CD14-positive monocyte (primary cell): ENCODE measurements around the gene PCSK4. TPM values are rescaled to one million over a fixed set of nuclear protein-coding genes. Genes with fewer than 3 reads are reported as not detected.

ENCODE experiments used
- DNase-seq, 3 donors: peaks; one replicate each; pipeline ENCODE4 v3.0.0-alpha.2; 2011 to 2022
- H2AFZ ChIP-seq: 2 replicates; pipeline ENCODE4 v1.6.0; 2012; ENCODE audit warnings: mild to moderate bottlenecking, low read depth, low read length, inconsistent platforms; ENCODE audit not compliant: insufficient read depth, poor library complexity, severe bottlenecking
- H3K27ac ChIP-seq, 2 donors: 1 replicate in 1 of 2; 2 replicates in 1 of 2; pipeline ENCODE4 v1.5.1; 2012 to 2013; ENCODE audit warnings: low read length in 2 of 2, control low read depth in 1 of 2, inconsistent platforms in 1 of 2, low read depth in 1 of 2, mild to moderate bottlenecking in 1 of 2
- H3K27me3 ChIP-seq, 2 donors: one replicate each; pipeline versions ENCODE4 v1.6.0 to v1.6.1; 2011 to 2013; ENCODE audit warnings: low read length in 2 of 2; ENCODE audit not compliant: control insufficient read depth in 2 of 2, insufficient read depth in 2 of 2
- H3K36me3 ChIP-seq, 2 donors: replicated peaks in 1 of 2; 1 replicate in 1 of 2; 2 replicates in 1 of 2; pipeline versions ENCODE4 v1.5.1 to v1.6.1; 2012 to 2013; ENCODE audit warnings: low read length in 2 of 2, control low read depth in 1 of 2, inconsistent platforms in 1 of 2, mild to moderate bottlenecking in 1 of 2; ENCODE audit not compliant: insufficient read depth in 2 of 2, control insufficient read depth in 1 of 2
- H3K4me1 ChIP-seq, 2 donors: 1 replicate in 1 of 2; 2 replicates in 1 of 2; pipeline versions ENCODE4 v1.5.1 to v1.6.1; 2012 to 2013; ENCODE audit warnings: low read length in 2 of 2, control low read depth in 1 of 2, inconsistent platforms in 1 of 2, mild to moderate bottlenecking in 1 of 2, moderate library complexity in 1 of 2; ENCODE audit not compliant: insufficient read depth in 2 of 2, control insufficient read depth in 1 of 2
- H3K4me2 ChIP-seq: replicated peaks from 2 replicates; pipeline ENCODE3; 2012; ENCODE audit warnings: low read length, moderate library complexity, mild to moderate bottlenecking; ENCODE audit not compliant: poor library complexity, severe bottlenecking; ENCODE audit errors: extremely low read depth
- H3K4me3 ChIP-seq, 3 experiments: fragments of 200-600 bp in 1 of 3; sonication (generic) in 1 of 3; replicated peaks in 1 of 3; 1 replicate in 2 of 3; 2 replicates in 1 of 3; pipeline ENCODE4 v1.5.1; 2011 to 2013; ENCODE audit warnings: low read length in 3 of 3, mild to moderate bottlenecking in 3 of 3, control low read depth in 2 of 3, low read depth in 2 of 3, inconsistent platforms in 1 of 3, moderate library complexity in 1 of 3
- H3K79me2 ChIP-seq: 2 replicates; pipeline ENCODE4 v1.6.0; 2012; ENCODE audit warnings: mild to moderate bottlenecking, control low read depth, inconsistent platforms, low read length, moderate library complexity; ENCODE audit not compliant: insufficient read depth
- H3K9ac ChIP-seq: 2 replicates; pipeline ENCODE4 v1.6.0; 2017; ENCODE audit warnings: low read length, mild to moderate bottlenecking; ENCODE audit not compliant: insufficient read depth, poor library complexity, severe bottlenecking
- H3K9me3 ChIP-seq, 2 donors: replicated peaks in 1 of 2; 1 replicate in 1 of 2; 2 replicates in 1 of 2; pipeline versions ENCODE4 v1.5.1 to v1.6.1; 2012 to 2013; ENCODE audit warnings: low read length in 2 of 2, control low read depth in 1 of 2; ENCODE audit not compliant: control insufficient read depth in 1 of 2, insufficient read depth in 1 of 2
- H4K20me1 ChIP-seq: 2 replicates; pipeline ENCODE4 v1.6.0; 2012; ENCODE audit warnings: mild to moderate bottlenecking, low read length, control low read depth, moderate library complexity; ENCODE audit not compliant: insufficient read depth
- H3K27ac Mint-ChIP-seq, 7 donors: one replicate each; pipeline ENCODE4 v1.8.0; 2020; ENCODE audit warnings: mild to moderate bottlenecking in 7 of 7, mixed read lengths in 7 of 7, moderate library complexity in 6 of 7, inconsistent platforms in 2 of 7
- H3K27me3 Mint-ChIP-seq, 3 donors: one replicate each; pipeline ENCODE4 v1.8.0; 2021 to 2022; ENCODE audit warnings: low read depth in 3 of 3, mild to moderate bottlenecking in 3 of 3, mixed read lengths in 3 of 3, moderate library complexity in 3 of 3, inconsistent platforms in 1 of 3
- H3K36me3 Mint-ChIP-seq, 2 donors: one replicate each; pipeline ENCODE4 v1.8.0; 2020; ENCODE audit warnings: mixed read lengths in 2 of 2, inconsistent platforms in 1 of 2, mild to moderate bottlenecking in 1 of 2
- H3K4me1 Mint-ChIP-seq: one replicate; pipeline ENCODE4 v1.8.0; 2020; ENCODE audit warnings: mild to moderate bottlenecking, mixed read lengths
- H3K4me3 Mint-ChIP-seq, 2 donors: one replicate each; pipeline ENCODE4 v1.8.0; 2020; ENCODE audit warnings: mild to moderate bottlenecking in 2 of 2, mixed read lengths in 2 of 2, moderate library complexity in 1 of 2
- H3K9me3 Mint-ChIP-seq, 7 donors: one replicate each; pipeline ENCODE4 v1.8.0; 2020 to 2022; ENCODE audit warnings: mixed read lengths in 7 of 7, mild to moderate bottlenecking in 6 of 7, moderate library complexity in 6 of 7, inconsistent platforms in 2 of 7
- WGBS: methylation state at CpG from one replicate; pipeline ENCODE4 v1.1.5; 2013; ENCODE audit warnings: missing lambda C conversion rate; ENCODE audit not compliant: insufficient coverage; 5-methylcytosine and 5-hydroxymethylcytosine counted together
- intact Hi-C, 2 donors: fragments of 100-400 bp; cut with micrococcal nuclease; formaldehyde crosslinking; loops; one replicate each; pipeline versions ENCODE4 v1.15.0 to v1.15.1; 2023
- polyA plus RNA-seq, 3 donors: library from polyadenylated mRNA; depleted of rRNA in 1 of 3; unstranded in 2 of 3; stranded (reverse) in 1 of 3; fragments of 300-500 nt in 2 of 3; fragments of >200 nt in 1 of 3; fragmentation: Illumina TruSeq in 2 of 3; gene quantifications; 1 replicate in 2 of 3; 2 replicates in 1 of 3; pipeline ENCODE4 v1.2.3, GENCODE V29; 2012 to 2021
- TF ChIP-seq, protein P1 (sequence below): fragments of 200-600 bp; IDR thresholded peaks from one replicate; pipeline ENCODE4 v1.8.0; 2022; ENCODE audit warnings: antibody characterized with exemption, mild to moderate bottlenecking

The PCSK4 gene
- polyA plus RNA-seq, 3 donors: 0.34 to 1.0 TPM; not detected in 1

DNA sequence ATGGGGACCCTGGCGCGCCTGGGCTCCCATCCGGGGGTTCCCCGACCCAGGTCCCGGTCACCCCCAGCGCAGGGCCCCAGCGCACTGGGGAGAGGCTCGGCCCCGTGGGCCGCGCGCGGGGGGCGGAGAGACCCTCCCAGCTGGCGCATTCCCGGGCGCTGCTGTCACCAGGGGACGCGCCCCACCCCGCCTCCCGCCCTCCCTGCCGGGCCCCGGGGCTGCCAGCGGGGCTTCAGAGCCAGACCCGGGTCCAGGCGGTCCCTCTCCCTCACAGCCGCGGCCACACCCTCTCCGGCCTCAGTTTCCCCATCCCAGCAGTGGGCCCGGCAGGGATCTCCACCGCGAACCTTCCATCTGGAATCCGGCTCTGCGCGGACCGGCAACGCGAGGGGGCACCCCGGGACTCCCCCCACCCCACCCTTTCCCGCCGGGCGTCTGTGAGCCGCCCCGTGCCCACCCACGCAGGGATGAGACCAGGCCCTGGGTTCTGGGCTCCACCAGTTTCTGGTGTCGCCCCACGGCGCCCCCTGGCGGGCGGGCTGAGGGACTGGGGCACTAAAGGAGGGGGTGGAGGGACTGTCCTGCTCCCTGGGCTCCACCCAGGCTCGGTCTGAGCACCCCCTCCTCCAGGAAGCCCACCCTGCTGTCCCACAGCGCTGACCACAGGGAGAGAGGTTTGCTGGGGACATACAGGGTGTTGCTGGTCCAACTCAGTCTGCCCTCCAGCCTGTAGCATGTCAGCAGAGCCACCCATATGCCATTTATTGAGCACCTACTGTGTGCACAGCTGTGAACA is 23.5 kb upstream of the PCSK4 start:
- Histone ChIP-seq H4K20me1 (no peaks in the 10 kb centered on the region), H3K36me3 (no peaks in the 10 kb centered on the region), H2AFZ (no peak overlapping the region), H3K4me3 (no peak overlapping the region), H3K9ac (peak overlapping the region; percentile 15), H3K27me3 (peaks cover 2 to 49% of the 10 kb centered on the region in 2 donors), H3K4me2 (peak overlapping the region; percentile 49), H3K9me3 (peaks cover 12 to 14% of the 10 kb centered on the region in 2 donors), H3K27ac (no peak overlapping the region), H3K4me1 (peaks cover 4 to 11% of the 10 kb centered on the region in 2 donors), H3K79me2 (no peaks in the 10 kb centered on the region)
- intact Hi-C loops: loop anchor here in 1 of 2 donors (10.0 kb wide), 1 partner anchor 69 kb away; no protein-coding TSS in a partner anchor
- Mint-ChIP-seq H3K27me3 (peaks cover 38 to 78% (median 63%) of the 10 kb centered on the region in 3 donors), H3K9me3 (peaks cover 8 to 20% (median 18%) of the 10 kb centered on the region in 7 donors), H3K4me1 (peaks cover 8% of the 10 kb centered on the region), H3K27ac (no peak overlapping the region), H3K36me3 (peaks cover under 1 to 2% of the 10 kb centered on the region in 2 donors), H3K4me3 (no peak overlapping the region)
- 13% methylated on average over 38 of the region's 52 CpGs for WGBS
- DNase-seq: peak; percentile 34 to 50 (median 49)
- TF ChIP-seq, protein P1, sequence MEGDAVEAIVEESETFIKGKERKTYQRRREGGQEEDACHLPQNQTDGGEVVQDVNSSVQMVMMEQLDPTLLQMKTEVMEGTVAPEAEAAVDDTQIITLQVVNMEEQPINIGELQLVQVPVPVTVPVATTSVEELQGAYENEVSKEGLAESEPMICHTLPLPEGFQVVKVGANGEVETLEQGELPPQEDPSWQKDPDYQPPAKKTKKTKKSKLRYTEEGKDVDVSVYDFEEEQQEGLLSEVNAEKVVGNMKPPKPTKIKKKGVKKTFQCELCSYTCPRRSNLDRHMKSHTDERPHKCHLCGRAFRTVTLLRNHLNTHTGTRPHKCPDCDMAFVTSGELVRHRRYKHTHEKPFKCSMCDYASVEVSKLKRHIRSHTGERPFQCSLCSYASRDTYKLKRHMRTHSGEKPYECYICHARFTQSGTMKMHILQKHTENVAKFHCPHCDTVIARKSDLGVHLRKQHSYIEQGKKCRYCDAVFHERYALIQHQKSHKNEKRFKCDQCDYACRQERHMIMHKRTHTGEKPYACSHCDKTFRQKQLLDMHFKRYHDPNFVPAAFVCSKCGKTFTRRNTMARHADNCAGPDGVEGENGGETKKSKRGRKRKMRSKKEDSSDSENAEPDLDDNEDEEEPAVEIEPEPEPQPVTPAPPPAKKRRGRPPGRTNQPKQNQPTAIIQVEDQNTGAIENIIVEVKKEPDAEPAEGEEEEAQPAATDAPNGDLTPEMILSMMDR: peak; percentile 78

DNA sequence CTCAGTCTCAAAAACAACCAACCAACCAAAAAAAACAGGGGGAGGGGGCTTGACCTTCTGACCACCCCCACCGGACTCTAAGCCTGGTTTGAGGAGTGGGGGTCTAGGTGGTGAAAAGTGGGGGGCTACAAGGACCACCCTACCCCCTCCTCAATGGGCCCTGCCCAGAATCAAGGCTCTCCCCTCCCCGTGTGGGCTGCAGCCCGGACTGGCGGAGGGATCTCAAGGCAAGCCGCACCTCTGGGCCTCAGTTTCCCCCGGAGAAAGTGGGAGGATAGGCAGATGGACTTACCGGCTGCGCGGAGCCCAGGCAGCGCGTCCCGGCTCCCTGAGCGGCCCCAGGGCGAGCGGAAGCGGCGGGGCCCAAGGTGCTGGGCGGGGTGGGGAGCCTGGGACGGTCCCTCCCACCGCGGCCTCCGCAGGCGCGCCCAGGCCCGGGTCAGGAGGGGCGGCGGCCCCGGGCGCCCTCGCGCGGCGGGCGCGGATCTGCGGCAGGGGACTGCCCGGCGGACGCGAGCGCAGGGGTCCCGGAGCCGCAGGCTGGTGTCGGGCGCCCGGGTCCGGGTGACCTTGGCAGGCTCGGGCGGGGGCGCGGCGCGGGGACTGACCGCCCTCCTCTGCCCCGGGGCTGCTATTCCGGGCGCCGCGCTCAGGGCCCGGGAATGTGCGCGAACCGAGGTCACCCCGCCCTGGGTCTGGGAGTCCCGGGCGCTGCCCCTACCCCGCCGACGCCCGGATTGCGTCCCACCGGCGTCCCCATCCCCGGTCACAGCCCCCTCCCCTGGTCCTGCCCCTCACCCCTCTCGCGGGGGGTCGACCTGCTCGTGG is 22.7 kb upstream of the PCSK4 start, which contains the start of gene ADAMTSL5:
Gene ADAMTSL5, minus strand, starts transcription at position 349 of the 828 bp plus-strand sequence. CDS start 2,076 bp downstream, outside the sequence.
- H3K79me2 ChIP-seq: no peaks in the 10 kb centered on the region
- no peaks in the 10 kb centered on the region for H3K36me3 ChIP-seq
- H3K4me3 ChIP-seq: no peak within 1 kb of the TSS
- H3K36me3 Mint-ChIP-seq: peaks cover 1 to 2% of the 10 kb centered on the region in 2 donors
- peaks cover 10% of the 10 kb centered on the region for H3K4me1 Mint-ChIP-seq
- H3K4me2 ChIP-seq: peak within 1 kb of the TSS; percentile 49
- peaks cover 6 to 18% of the 10 kb centered on the region in 2 donors for H3K4me1 ChIP-seq
- peak within 1 kb of the TSS; percentile 15 for H3K9ac ChIP-seq
- no peaks in the 10 kb centered on the region for H4K20me1 ChIP-seq
- H3K27ac Mint-ChIP-seq: no peak within 1 kb of the TSS
- peaks cover 14 to 17% of the 10 kb centered on the region in 2 donors for H3K9me3 ChIP-seq
- peaks cover 11 to 28% (median 23%) of the 10 kb centered on the region in 7 donors for H3K9me3 Mint-ChIP-seq
- intact Hi-C loops: loop anchor here in 1 of 2 donors (10.0 kb wide), 1 partner anchor 68 kb away; no protein-coding TSS in a partner anchor
- WGBS: 3% methylated on average over 76 of the region's 78 CpGs
- H3K4me3 Mint-ChIP-seq: peak within 1 kb of the TSS; percentile 48 to 72
- H2AFZ ChIP-seq: no peak within 1 kb of the TSS
- H3K27ac ChIP-seq: no peak within 1 kb of the TSS
- TF ChIP-seq, protein P1: no peak
- H3K27me3 ChIP-seq: peaks cover 2 to 53% of the 10 kb centered on the region in 2 donors
- no peak for DNase-seq
- peaks cover 40 to 81% (median 61%) of the 10 kb centered on the region in 3 donors for H3K27me3 Mint-ChIP-seq
